Activated CD4-positive, CD25-positive, alpha-beta regulatory T cell treated with anti-CD3 and anti-CD28 coated beads, Interleukin-2, amount 50 U/mL, for 72 hours (primary cell): Measurements from ENCODE around the gene H3-3A.

Source experiments
- DNase-seq: peaks from one replicate; pipeline ENCODE4 v3.0.0; 2021

H3-3A gene

GRCh38 chr1:226054519-226055327 is 7.8 kb upstream of the H3-3A start:
- DNase-seq: no peak

GRCh38 chr1:226059709-226060108 is 2.8 kb upstream of the H3-3A start:
- no peak for DNase-seq

GRCh38 chr1:226060427-226060826 is 2.1 kb upstream of the H3-3A start:
- no peak for DNase-seq

GRCh38 chr1:226061068-226061840 is 1.3 kb upstream of the H3-3A start:
- no peak for DNase-seq

- DNase-seq: no peak
Observed at GRCh38 chr1:226061841-226062557, 517 bp upstream of the H3-3A start.

- DNase-seq: peak; percentile 60
Observed at GRCh38 chr1:226063224-226063976, 884 bp downstream of the H3-3A start.

- no peak for DNase-seq
Observed at GRCh38 chr1:226063977-226064815, 1.7 kb downstream of the H3-3A start.

- no peak for DNase-seq
Observed at GRCh38 chr1:226064816-226065248, 2.3 kb downstream of the H3-3A start.

DNA sequence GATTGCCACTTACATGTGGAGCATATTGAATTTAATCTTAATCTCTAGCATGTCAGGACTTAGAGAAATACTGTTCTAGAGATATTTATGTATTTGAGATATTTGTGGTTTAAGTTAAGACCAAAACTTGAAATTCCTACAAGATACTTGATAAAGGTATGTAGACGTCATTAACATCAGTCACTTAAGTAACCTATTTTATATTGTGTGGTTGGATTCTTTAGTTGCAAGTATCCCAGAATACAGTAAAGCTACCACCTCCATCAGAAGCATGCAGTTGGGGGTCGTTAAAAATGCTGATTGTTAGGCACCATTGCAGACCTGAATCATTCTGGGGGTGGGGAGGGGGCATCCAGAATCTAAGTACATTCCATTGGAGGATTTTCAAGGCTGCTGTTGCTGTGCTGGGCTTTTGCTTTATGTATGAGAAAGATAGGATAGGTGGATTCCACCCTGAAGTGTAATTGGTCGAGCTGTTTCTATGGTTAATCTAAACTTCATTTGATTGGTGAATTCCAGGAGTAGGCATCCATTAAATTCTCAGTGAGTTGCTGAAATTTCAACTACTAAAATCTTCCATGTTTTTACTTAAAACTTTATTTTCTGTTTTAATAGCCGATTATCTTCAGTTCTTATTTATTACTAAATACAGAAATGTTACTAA is 4.0 kb downstream of the H3-3A start:
- no peak for DNase-seq

DNA sequence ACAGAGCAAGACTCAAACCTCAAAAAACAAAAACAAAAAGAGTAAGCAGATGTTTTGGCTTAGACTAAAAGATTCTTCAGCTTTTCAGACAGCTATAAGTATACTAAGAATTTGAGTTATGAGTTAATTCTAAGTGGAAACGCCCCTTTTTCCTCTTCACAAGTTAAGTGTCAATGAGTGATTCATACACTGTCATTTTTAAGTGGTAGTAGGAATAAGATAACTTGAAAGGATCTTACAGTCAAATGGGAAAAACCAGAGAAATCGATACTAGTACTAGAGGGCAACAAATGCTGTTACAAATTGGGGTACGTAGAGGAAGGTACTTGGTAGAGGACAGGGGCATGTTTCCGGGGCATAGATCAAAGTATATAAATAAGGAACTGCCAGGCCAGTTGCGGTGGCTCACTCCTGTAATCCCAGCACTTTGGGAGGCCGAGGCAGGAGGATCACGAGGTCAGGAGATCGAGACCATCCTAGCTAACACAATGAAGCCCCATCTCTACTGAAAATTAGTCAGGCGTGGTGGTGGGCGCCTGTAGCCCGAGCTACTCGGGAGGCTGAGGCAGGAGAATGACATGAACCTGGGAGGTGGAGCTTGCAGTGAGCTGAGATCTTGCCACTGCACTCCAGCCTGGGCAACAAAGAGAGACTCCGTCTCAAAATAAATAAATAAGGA is 7.4 kb downstream of the H3-3A start:
- DNase-seq: no peak

DNA sequence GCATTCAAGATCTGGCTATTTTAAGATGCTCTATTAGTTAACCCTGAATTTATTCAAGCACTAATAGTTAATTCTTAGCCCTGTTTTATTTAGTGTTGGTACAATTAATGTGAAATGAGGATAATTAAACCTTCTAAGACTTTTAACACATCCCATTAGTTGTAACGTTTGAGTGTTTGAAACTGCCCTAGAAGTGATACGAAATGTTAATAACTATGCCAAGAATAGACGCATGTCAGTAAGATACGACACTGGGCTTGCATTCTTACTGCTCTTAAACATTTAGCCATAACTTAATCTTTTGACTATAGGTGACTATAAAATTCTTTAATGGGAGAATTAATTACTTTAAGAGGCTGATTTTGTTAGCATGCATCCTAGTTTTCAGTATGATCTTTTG is 9.8 kb downstream of the H3-3A start:
- no peak for DNase-seq

DNA sequence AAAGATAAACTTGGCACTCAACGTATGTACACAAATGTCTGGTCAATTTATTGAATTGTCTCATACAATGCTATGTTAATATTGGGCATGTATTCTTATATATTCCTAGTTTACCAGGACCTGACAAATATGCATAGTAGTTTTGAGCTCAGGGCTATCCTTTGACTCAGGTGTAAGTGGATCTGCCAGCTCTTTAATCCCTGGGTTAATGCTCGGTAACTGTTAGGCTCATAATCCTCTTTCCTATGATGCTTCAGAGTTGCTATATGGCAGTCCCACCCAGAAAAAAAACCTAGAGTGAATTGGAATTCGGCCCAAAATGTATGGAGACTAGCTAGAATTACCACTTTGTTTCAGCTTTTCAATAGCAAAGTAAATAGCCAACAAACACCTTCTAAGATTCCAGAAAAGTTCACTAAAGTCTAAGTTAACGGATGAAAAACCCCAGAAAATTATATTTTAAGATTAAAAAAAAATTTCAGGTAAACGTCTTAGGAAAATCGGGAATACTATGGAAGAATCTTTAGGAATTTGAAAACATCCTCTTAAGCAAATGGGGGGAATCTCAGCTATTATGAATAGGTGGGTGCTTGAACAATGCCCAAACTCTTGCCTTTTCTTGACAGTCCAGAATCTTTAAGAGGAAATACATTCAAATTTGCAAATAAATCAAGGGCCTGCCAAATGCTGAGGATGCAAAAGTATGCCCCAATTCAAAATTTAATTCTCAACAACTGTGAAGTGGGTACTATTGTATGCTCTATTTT is 10.9 kb downstream of the H3-3A start:
- DNase-seq: no peak

- DNase-seq: no peak
Observed at GRCh38 chr1:226074046-226074445, 11.5 kb downstream of the H3-3A start.

DNA sequence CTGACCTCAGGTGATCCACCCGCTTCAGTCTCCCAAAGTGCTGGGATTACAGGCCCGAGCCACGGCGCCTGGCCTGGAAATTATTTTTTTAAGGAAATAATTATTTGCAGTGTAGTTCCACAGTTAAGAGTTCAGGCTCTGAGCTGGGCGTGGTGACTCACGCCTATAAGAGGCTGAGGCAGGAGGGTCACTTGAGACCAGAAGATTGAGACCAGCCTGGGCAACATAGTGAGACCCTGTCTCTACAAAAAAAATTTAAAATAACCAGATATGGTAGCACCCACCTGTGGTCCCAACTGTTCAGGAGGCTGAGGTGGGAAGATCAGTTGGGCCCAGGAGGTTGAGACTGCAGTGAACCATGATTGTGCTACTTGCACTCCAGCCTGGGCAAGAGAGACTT is 13.9 kb downstream of the H3-3A start:
- no peak for DNase-seq

DNA sequence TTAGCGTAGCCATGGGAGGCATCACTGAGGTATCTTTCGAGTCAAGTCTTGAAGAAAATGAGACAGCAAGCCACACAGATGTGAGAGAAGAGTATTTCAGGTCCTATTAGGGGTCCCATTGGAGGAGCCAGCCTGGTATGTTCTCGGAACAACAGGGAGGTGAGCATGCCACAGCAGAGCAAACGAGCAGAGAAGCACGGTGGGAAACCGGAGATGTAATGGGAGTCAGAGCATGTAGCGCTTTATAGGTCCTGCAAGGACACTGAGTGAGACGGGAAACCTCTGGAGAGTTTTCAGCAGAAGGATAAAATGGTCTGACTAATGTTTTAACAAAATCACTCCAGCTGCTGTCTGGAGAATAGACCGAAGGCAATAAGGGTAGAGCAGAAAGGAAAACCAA is 15.9 kb downstream of the H3-3A start:
- DNase-seq: no peak

DNA sequence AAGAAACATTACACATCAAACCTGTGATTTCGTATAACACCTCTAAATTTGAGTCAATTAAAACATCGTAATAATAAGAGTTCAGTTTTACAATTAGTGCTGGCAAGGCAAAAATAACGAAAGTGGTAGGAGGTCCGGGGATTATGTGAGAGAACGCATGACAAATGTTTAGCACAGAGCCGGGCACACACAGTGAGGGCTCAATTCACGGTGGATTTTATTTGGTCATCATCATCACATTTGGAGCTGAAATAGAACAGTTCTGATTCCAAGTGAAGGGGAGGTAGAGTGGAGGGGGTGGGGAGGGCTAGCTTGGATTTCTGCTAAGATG is 20.0 kb downstream of the H3-3A start:
- no peak for DNase-seq

DNA sequence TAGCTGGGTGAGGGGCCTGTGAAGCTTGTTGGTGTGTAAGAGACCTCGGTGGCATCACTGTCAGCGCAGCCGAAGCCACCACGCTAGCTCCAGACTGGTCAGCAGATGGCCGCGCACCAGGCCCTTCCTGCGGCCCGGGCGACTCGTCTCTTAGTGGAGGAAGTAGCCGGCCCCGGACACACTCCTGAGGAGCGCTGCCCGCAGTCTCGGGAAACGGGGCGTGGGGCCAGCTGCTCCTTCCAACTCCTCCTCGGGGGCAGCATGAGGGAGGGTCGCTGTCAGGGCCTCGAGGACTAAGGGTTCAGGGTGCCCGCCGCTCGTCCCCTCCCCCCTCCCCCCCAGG is 20.4 kb downstream of the H3-3A start:
- no peak for DNase-seq

DNA sequence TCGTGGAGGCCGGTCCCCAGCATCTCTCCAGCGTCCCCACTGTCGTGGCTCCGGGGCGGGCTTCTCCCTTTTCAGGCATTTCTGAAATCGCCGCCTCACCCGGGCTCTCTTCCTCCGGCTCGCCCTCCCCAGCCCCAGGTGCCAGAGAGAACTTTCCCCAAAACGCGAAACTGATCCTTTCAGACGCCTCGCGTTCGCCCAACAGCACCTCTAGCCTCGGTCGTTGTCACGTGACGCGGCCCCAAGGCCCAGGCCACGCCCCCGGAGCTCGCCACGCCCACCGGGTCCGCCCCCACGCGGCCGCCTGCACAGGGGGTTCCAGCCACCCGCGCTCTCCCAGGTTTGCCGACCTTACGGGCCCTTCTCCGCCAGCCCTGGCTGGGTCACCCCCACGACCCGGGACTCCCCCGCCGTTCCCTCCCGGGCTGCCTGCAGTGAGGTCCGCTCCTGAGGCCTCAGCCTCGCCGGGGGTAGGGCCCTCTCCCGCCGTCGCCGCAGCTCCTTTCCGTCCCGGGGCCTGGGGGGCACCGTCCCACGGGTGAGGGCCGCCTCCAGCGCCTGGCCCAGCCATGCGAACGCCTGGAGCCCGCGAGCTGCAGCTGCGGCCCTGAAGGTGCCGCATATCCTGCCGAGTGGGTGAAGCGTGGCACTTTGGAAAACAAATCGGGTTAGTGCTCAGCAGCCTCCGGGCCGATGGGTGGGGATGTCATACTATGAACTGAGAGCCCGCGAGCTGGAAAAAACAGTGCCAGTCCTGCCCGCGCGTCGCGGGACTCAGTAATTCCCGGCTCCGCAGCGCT is 21.0 kb downstream of the H3-3A start:
- DNase-seq: peak; percentile 95

DNA sequence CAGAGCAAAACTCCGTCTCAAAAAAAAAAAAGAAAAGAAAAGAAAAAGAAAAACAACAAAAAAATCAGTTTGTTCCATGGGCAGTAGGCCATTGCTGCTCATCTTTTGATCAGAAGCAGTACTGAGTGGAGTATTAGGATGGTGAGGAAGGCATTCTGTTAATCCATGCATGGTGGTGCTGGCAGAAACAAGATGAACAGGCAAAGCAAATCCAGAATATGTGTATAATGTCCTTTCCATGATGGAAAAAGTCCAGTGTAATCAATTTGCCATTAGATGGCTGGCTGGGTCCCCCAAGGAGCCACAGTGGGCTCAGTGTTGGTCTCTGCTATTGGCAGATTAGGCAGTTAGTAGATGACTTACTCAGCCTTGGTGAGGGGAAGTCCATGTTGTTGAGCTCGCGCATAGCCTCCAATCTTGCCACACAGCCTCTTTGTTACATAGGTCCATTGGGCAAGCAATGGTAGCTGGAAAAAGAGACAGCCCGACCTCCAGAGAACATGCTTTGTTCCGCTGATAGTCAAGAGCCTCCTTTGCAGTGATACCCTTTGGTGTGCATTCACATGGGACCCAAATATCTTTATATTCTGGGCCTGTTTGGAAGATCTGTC is 23.3 kb downstream of the H3-3A start:
- DNase-seq: no peak
